LNCAP (cell line): ENCODE measurements around the gene CES2.

Experiments
- CTCF ChIP-seq: fragments of 450-650 bp; IDR thresholded peaks from 2 replicates; pipeline ENCODE4 v1.5.1; 2017; ENCODE audit warnings: mild to moderate bottlenecking

The CES2 gene

GRCh38 chr16:66960270-66960669 is 25.0 kb downstream of the CES2 start:
- TF ChIP-seq CTCF, result no peak

GRCh38 chr16:66961065-66961744 is 25.9 kb downstream of the CES2 start, which contains the start of gene CES3:
CES3 (plus strand) TSS chr16:66961266; CDS start chr16:66961308, 42 bp downstream.
- TF ChIP-seq CTCF, result peak; percentile 82

GRCh38 chr16:66961914-66962313 is 26.6 kb downstream of the CES2 start:
- TF ChIP-seq CTCF, result no peak

GRCh38 chr16:66964049-66964448 is 28.7 kb downstream of the CES2 start:
- no peak for TF ChIP-seq CTCF

- TF ChIP-seq CTCF, result no peak
Observed at GRCh38 chr16:66968847-66969246, 33.5 kb downstream of the CES2 start.

- TF ChIP-seq CTCF, result no peak
Observed at GRCh38 chr16:66970775-66971720, 35.7 kb downstream of the CES2 start.

GRCh38 chr16:66972983-66973382 is 37.7 kb downstream of the CES2 start:
- no peak for TF ChIP-seq CTCF
